Measurements from ENCODE around the gene RABGAP1L.

The RABGAP1L gene

GRCh38 chr1:174239541-174239940 lies 80.2 kb downstream of the RABGAP1L start:
- Histone ChIP-seq H2AFZ (ENCODE audit: low read depth, low read length) (no peak overlapping the region), H4K20me1 (ENCODE audit: insufficient read depth, low read length) (0 out of 2 replicates have a peak, but pooled peaks cover 4% of the 10 kb centered on the region), H3K79me2 (ENCODE audit: low read length) (peaks cover 10% of the 10 kb centered on the region; the same call in 1 of the 2 replicates), H3K9ac (ENCODE audit: low read length) (no peak overlapping the region), H3K4me3 (ENCODE audit: low read length) (no peak overlapping the region), H3K27me3 (ENCODE audit: low read depth, low read length) (no peaks in the 10 kb centered on the region), H3K9me3 (ENCODE audit: insufficient read depth, low read length) (no peaks in the 10 kb centered on the region), H3K4me2 (ENCODE audit: low read length) (no peak overlapping the region), H3K27ac (ENCODE audit: low read length) (no peak overlapping the region), H3K4me1 (ENCODE audit: low read length) (no peaks in the 10 kb centered on the region), H3K36me3 (replicated peaks; ENCODE audit: low read depth, low read length) (peaks cover 18% of the 10 kb centered on the region)
- TF ChIP-seq CTCF (IDR thresholded peaks at IDR 0.05; ENCODE audit: low read depth, low read length): no peak
- no peak for TF ChIP-seq EZH2phosphoT487 (IDR thresholded peaks at IDR 0.05; ENCODE audit: low read depth)

GRCh38 chr1:174242856-174243255 lies 83.5 kb downstream of the RABGAP1L start:
- H3K9me3 ChIP-seq (ENCODE audit: insufficient read depth, low read length): no peaks in the 10 kb centered on the region
- H2AFZ ChIP-seq (ENCODE audit: low read depth, low read length): no peak overlapping the region
- TF ChIP-seq EZH2phosphoT487 (IDR thresholded peaks at IDR 0.05; ENCODE audit: low read depth) (no peak), CTCF (IDR thresholded peaks at IDR 0.05; ENCODE audit: low read depth, low read length) (no peak)
- no peaks in the 10 kb centered on the region for H3K27me3 ChIP-seq (ENCODE audit: low read depth, low read length)
- H3K4me2 ChIP-seq (ENCODE audit: low read length): no peak overlapping the region
- H3K4me1 ChIP-seq (ENCODE audit: low read length): no peaks in the 10 kb centered on the region
- no peak overlapping the region for H3K4me3 ChIP-seq (ENCODE audit: low read length)
- peaks cover 23% of the 10 kb centered on the region for H3K36me3 ChIP-seq (replicated peaks; ENCODE audit: low read depth, low read length)
- no peak overlapping the region for H3K9ac ChIP-seq (ENCODE audit: low read length)
- no peak overlapping the region for H3K27ac ChIP-seq (ENCODE audit: low read length)
- 0 out of 2 replicates have a peak, but pooled peaks cover 4% of the 10 kb centered on the region for H4K20me1 ChIP-seq (ENCODE audit: insufficient read depth, low read length)
- peaks cover 10% of the 10 kb centered on the region; the same call in 1 of the 2 replicates for H3K79me2 ChIP-seq (ENCODE audit: low read length)

GRCh38 chr1:174243451-174244000 lies 84.2 kb downstream of the RABGAP1L start:
- no peak overlapping the region for H3K4me3 ChIP-seq (ENCODE audit: low read length)
- TF ChIP-seq CTCF (IDR thresholded peaks at IDR 0.05; ENCODE audit: low read depth, low read length): no peak
- TF ChIP-seq EZH2phosphoT487 (IDR thresholded peaks at IDR 0.05; ENCODE audit: low read depth): no peak
- no peaks in the 10 kb centered on the region for H3K4me1 ChIP-seq (ENCODE audit: low read length)
- no peaks in the 10 kb centered on the region for H3K27me3 ChIP-seq (ENCODE audit: low read depth, low read length)
- H3K36me3 ChIP-seq (replicated peaks; ENCODE audit: low read depth, low read length): peaks cover 23% of the 10 kb centered on the region
- H3K4me2 ChIP-seq (ENCODE audit: low read length): no peak overlapping the region
- H3K9me3 ChIP-seq (ENCODE audit: insufficient read depth, low read length): no peaks in the 10 kb centered on the region
- peaks cover 10% of the 10 kb centered on the region; the same call in 1 of the 2 replicates for H3K79me2 ChIP-seq (ENCODE audit: low read length)
- 0 out of 2 replicates have a peak, but pooled peaks cover 4% of the 10 kb centered on the region for H4K20me1 ChIP-seq (ENCODE audit: insufficient read depth, low read length)
- H3K9ac ChIP-seq (ENCODE audit: low read length): no peak overlapping the region
- no peak overlapping the region for H3K27ac ChIP-seq (ENCODE audit: low read length)
- no peak overlapping the region for H2AFZ ChIP-seq (ENCODE audit: low read depth, low read length)

GRCh38 chr1:174244017-174244416 lies 84.7 kb downstream of the RABGAP1L start:
- no peak overlapping the region for H3K9ac ChIP-seq (ENCODE audit: low read length)

More at GRCh38 chr1:174244017-174244416, 84.7 kb downstream of the RABGAP1L start:
- Histone ChIP-seq H3K36me3 (replicated peaks; ENCODE audit: low read depth, low read length) (peaks cover 23% of the 10 kb centered on the region), H4K20me1 (ENCODE audit: insufficient read depth, low read length) (0 out of 2 replicates have a peak, but pooled peaks cover 4% of the 10 kb centered on the region), H3K4me1 (ENCODE audit: low read length) (no peaks in the 10 kb centered on the region), H3K4me3 (ENCODE audit: low read length) (no peak overlapping the region), H3K4me2 (ENCODE audit: low read length) (no peak overlapping the region), H3K27ac (ENCODE audit: low read length) (no peak overlapping the region), H3K79me2 (ENCODE audit: low read length) (peaks cover 10% of the 10 kb centered on the region; the same call in 1 of the 2 replicates), H3K27me3 (ENCODE audit: low read depth, low read length) (no peaks in the 10 kb centered on the region), H2AFZ (ENCODE audit: low read depth, low read length) (no peak overlapping the region), H3K9me3 (ENCODE audit: insufficient read depth, low read length) (no peaks in the 10 kb centered on the region)
- TF ChIP-seq CTCF (IDR thresholded peaks at IDR 0.05; ENCODE audit: low read depth, low read length) (no peak), EZH2phosphoT487 (IDR thresholded peaks at IDR 0.05; ENCODE audit: low read depth) (no peak)
